GM12873 (cell line): ENCODE data around the gene STYXL2.

Experiments used
- CTCF ChIP-seq: IDR thresholded peaks from 2 replicates; pipeline ENCODE4 v1.5.1; 2012; ENCODE audit warnings: low read depth, mild to moderate bottlenecking, moderate library complexity, low read length, control low read depth; ENCODE audit not compliant: insufficient read depth; ENCODE audit errors: missing control alignments

Gene STYXL2

GRCh38 chr1:167127236-167127635 is 33.4 kb downstream of the STYXL2 start:
- no peak for TF ChIP-seq CTCF

GRCh38 chr1:167127661-167128060 is 33.8 kb downstream of the STYXL2 start:
- TF ChIP-seq CTCF: no peak

GRCh38 chr1:167128261-167129227 is 34.7 kb downstream of the STYXL2 start:
- no peak for TF ChIP-seq CTCF

GRCh38 chr1:167130829-167131510 is 37.1 kb downstream of the STYXL2 start:
- no peak for TF ChIP-seq CTCF

- no peak for TF ChIP-seq CTCF
These were observed 38.6 kb downstream of the STYXL2 start for GRCh38 chr1:167132301-167133010.

GRCh38 chr1:167135281-167135840 is 41.5 kb downstream of the STYXL2 start:
- no peak for TF ChIP-seq CTCF
